GM23248 (cell line): ENCODE results near the gene ADCY1.

Experiments
- EZH2 ChIP-seq: fragments of 200-600 bp; sonication (generic); IDR thresholded peaks from 2 replicates; pipeline ENCODE4 v1.6.1; 2018; ENCODE audit warnings: antibody characterized with exemption, mild to moderate bottlenecking; ENCODE audit not compliant: insufficient read depth, poor library complexity, severe bottlenecking
- EZH2phosphoT487 ChIP-seq: fragments of 200-600 bp; sonication (generic); IDR thresholded peaks from 2 replicates; pipeline ENCODE4 v1.6.1; 2018; ENCODE audit warnings: antibody characterized with exemption, moderate library complexity, mild to moderate bottlenecking, low read depth; ENCODE audit not compliant: insufficient read depth

DNA sequence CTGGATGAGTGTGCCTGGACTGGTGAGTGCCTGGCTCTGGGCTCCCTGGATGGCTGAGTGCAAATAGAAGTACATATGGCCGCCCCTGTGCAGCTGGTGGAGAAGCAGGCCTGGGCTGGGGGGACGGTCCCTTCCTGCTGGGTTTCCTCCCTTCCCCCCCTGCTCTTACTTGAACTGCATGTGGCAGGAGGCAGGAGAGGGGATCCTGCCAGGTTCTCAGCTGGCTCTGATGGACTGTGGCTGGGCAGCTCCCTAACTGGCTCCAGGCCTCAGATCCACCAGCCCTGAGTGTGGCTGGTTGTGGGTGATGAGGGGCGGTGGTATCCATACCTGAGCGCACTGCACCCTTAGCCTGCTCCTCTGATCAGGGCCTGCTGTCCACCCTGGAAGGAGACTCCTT, 26.9 kb downstream of the ADCY1 start:
- TF ChIP-seq EZH2 (no peak), EZH2phosphoT487 (no peak)
